Liver (tissue), 9 donors: ENCODE data around the gene VPS35L. TPM values are rescaled to one million over a fixed set of nuclear protein-coding genes. Genes with fewer than 3 reads are reported as not detected.
A peak's percentile ranks its signal among the peaks of the same experiment; 100 is the strongest.

Source experiments
- DNase-seq: peaks from one replicate; pipeline ENCODE4 v3.0.0-alpha.2; 2017; ENCODE audit warnings: low spot score
- H3K27ac ChIP-seq, 2 donors: one replicate each; pipeline ENCODE4 v1.7.0; 2013; ENCODE audit warnings: inconsistent platforms in 2 of 2, low read length in 2 of 2, control low read depth in 1 of 2, low read depth in 1 of 2, mild to moderate bottlenecking in 1 of 2
- H3K27me3 ChIP-seq, 4 donors: one replicate each; pipeline versions ENCODE4 v1.6.1 to v1.7.0; 2013; ENCODE audit warnings: low read length in 3 of 4, inconsistent platforms in 1 of 4, mild to moderate bottlenecking in 1 of 4, moderate library complexity in 1 of 4; ENCODE audit not compliant: control insufficient read depth in 4 of 4, insufficient read depth in 4 of 4
- H3K36me3 ChIP-seq, 4 donors: one replicate each; pipeline versions ENCODE4 v1.6.1 to v1.7.0; 2013; ENCODE audit warnings: low read length in 3 of 4, mild to moderate bottlenecking in 3 of 4, low read depth in 1 of 4, moderate library complexity in 1 of 4; ENCODE audit not compliant: control insufficient read depth in 4 of 4, insufficient read depth in 3 of 4
- H3K4me1 ChIP-seq, 4 donors: one replicate each; pipeline versions ENCODE4 v1.6.1 to v1.7.0; 2013; ENCODE audit warnings: low read length in 3 of 4, mild to moderate bottlenecking in 3 of 4, moderate library complexity in 1 of 4; ENCODE audit not compliant: control insufficient read depth in 4 of 4, insufficient read depth in 4 of 4
- H3K4me3 ChIP-seq, 3 donors: one replicate each; pipeline versions ENCODE4 v1.6.1 to v1.7.0; 2013; ENCODE audit warnings: low read length in 3 of 3, control low read depth in 1 of 3, low read depth in 1 of 3, mild to moderate bottlenecking in 1 of 3
- H3K9ac ChIP-seq, 2 donors: one replicate each; pipeline ENCODE4 v1.7.0; 2013; ENCODE audit warnings: low read length in 2 of 2, mild to moderate bottlenecking in 2 of 2, moderate library complexity in 2 of 2, control low read depth in 1 of 2, low read depth in 1 of 2
- H3K9me3 ChIP-seq, 4 donors: one replicate each; pipeline versions ENCODE4 v1.6.1 to v1.7.0; 2013; ENCODE audit warnings: low read length in 3 of 4; ENCODE audit not compliant: control insufficient read depth in 4 of 4
- ATF3 ChIP-seq: IDR thresholded peaks from 2 replicates; pipeline ENCODE4 v1.6.1; 2016; ENCODE audit warnings: antibody characterized with exemption
- CTCF ChIP-seq: fragments of 150-350 bp; IDR thresholded peaks from 2 replicates; pipeline ENCODE4 v1.5.1; 2017; ENCODE audit warnings: improper control_type of control experiment, low read depth, low read length; ENCODE audit not compliant: missing input control
- EGR1 ChIP-seq, 2 donors: IDR thresholded peaks; 2 replicates each; pipeline ENCODE4 v1.6.1; 2016 to 2018; ENCODE audit warnings: antibody characterized with exemption in 2 of 2, low read depth in 2 of 2
- FOXA1 ChIP-seq: IDR thresholded peaks from 2 replicates; pipeline ENCODE4 v1.6.1; 2016; ENCODE audit warnings: antibody characterized with exemption
- FOXA2 ChIP-seq: IDR thresholded peaks from 2 replicates; pipeline ENCODE4 v1.6.1; 2016; ENCODE audit warnings: antibody characterized with exemption
- GABPA ChIP-seq, 2 donors: IDR thresholded peaks in 1 of 2; conservative IDR thresholded peaks in 1 of 2; 2 replicates each; pipeline ENCODE4 v1.6.1; 2016; ENCODE audit warnings: antibody characterized with exemption in 2 of 2, mild to moderate bottlenecking in 1 of 2, moderate library complexity in 1 of 2
- HNF4A ChIP-seq, 2 donors: conservative IDR thresholded peaks; 2 replicates each; pipeline ENCODE4 v1.6.1; 2016; ENCODE audit warnings: antibody characterized with exemption in 2 of 2, mild to moderate bottlenecking in 2 of 2
- HNF4G ChIP-seq: IDR thresholded peaks from 2 replicates; pipeline ENCODE4 v1.6.1; 2016; ENCODE audit warnings: antibody characterized with exemption
- JUND ChIP-seq, 2 donors: IDR thresholded peaks; 2 replicates each; pipeline ENCODE4 v1.6.1; 2016; ENCODE audit warnings: antibody characterized with exemption in 2 of 2
- MAX ChIP-seq: IDR thresholded peaks from 2 replicates; pipeline ENCODE4 v1.6.1; 2016; ENCODE audit warnings: antibody characterized with exemption
- NR2F2 ChIP-seq: IDR thresholded peaks from 2 replicates; pipeline ENCODE4 v1.6.1; 2016; ENCODE audit warnings: antibody characterized with exemption
- RAD21 ChIP-seq, 2 donors: IDR thresholded peaks; 2 replicates each; pipeline ENCODE4 v1.6.1; 2016; ENCODE audit warnings: antibody characterized with exemption in 2 of 2, mild to moderate bottlenecking in 2 of 2
- REST ChIP-seq: IDR thresholded peaks from 2 replicates; pipeline ENCODE4 v1.6.1; 2016; ENCODE audit warnings: antibody characterized with exemption, mild to moderate bottlenecking
- RXRA ChIP-seq, 2 donors: IDR thresholded peaks; 2 replicates each; pipeline ENCODE4 v1.6.1; 2017 to 2018; ENCODE audit warnings: antibody characterized with exemption in 2 of 2, mild to moderate bottlenecking in 1 of 2
- SP1 ChIP-seq: IDR thresholded peaks from 2 replicates; pipeline ENCODE4 v1.6.1; 2018; ENCODE audit warnings: antibody characterized with exemption, mild to moderate bottlenecking
- TAF1 ChIP-seq: conservative IDR thresholded peaks from 2 replicates; pipeline ENCODE4 v1.6.1; 2016; ENCODE audit warnings: antibody characterized with exemption, mild to moderate bottlenecking
- YY1 ChIP-seq: IDR thresholded peaks from 2 replicates; pipeline ENCODE4 v1.6.1; 2016; ENCODE audit warnings: antibody characterized with exemption, mild to moderate bottlenecking
- ZBTB33 ChIP-seq: IDR thresholded peaks from 2 replicates; pipeline ENCODE4 v1.6.1; 2016; ENCODE audit warnings: antibody characterized with exemption
- WGBS: extraction: QIAGEN DNeasy Blood & Tissue Kit; methylation state at CpG from one replicate; pipeline ENCODE4 v1.1.7; 2013; 5-methylcytosine and 5-hydroxymethylcytosine counted together
- polyA plus RNA-seq, 2 donors: library from polyadenylated mRNA; stranded (reverse) in 1 of 2; unstranded in 1 of 2; fragments of 200-250 nt in 1 of 2; fragments of >200 nt in 1 of 2; fragmentation: Nextera tagmentation in 1 of 2; extraction: Ambion mirVana in 1 of 2; gene quantifications; one replicate each; pipeline versions ENCODE4 v1.2.1 to v1.2.3, GENCODE V29; 2013 to 2015
- total RNA-seq, 2 donors: library from RNA; depleted of rRNA; stranded (reverse); fragments of >200 nt; gene quantifications; one replicate each; pipeline ENCODE4 v1.2.3, GENCODE V29; 2014
- donor health status: healthy.
- donor health status: healthy.
- donor health status: healthy.
- donor health status: healthy.
- donor health status: healthy.

The VPS35L gene
- total and polyA plus RNA-seq, 4 donors: 10.5 to 18.2 (median 15.1) TPM

- H3K27ac ChIP-seq: peak overlapping the region; percentile 61 to 85
- 41% methylated on average over 5 of the region's 5 CpGs for whole genome bisulfite sequencing
- no peaks in the 10 kb centered on the region for H3K36me3 ChIP-seq
- H3K27me3 ChIP-seq: no peaks in the 10 kb centered on the region
- peaks cover 0 to 20% (median 17%) of the 10 kb centered on the region in 4 donors for H3K4me1 ChIP-seq
- no peak overlapping the region for H3K4me3 ChIP-seq
- H3K9me3 ChIP-seq: no peaks in the 10 kb centered on the region
- no peak overlapping the region for H3K9ac ChIP-seq
- no peak for DNase-seq
- TF ChIP-seq RAD21 (IDR thresholded peaks at IDR 0.05) (no peak), YY1 (no peak), HNF4G (no peak), HNF4A (conservative IDR thresholded peaks at IDR 0.05) (no peak), REST (no peak), ZBTB33 (no peak), MAX (no peak), SP1 (no peak), EGR1 (IDR thresholded peaks at IDR 0.05; ENCODE audit: low read depth in 2 of 2) (no peak), JUND (IDR thresholded peaks at IDR 0.05) (no peak), RXRA (IDR thresholded peaks at IDR 0.05) (no peak), GABPA (IDR thresholded peaks at IDR 0.05 in 1 of 2, conservative IDR thresholded peaks at IDR 0.05 in 1 of 2) (no peak), FOXA2 (no peak), NR2F2 (no peak), CTCF (no peak), TAF1 (no peak), ATF3 (no peak), FOXA1 (no peak)
These were observed 33.1 kb upstream of the VPS35L start for GRCh38 chr16:19522397-19522732.
